Sigmoid colon (tissue), 7 donors: Measurements from ENCODE around the gene ERAS. TPM values are rescaled to one million over a fixed set of nuclear protein-coding genes. Genes with fewer than 3 reads are reported as not detected.

ENCODE experiments used
- DNase-seq: peaks from one replicate; pipeline ENCODE4 v3.0.0-alpha.2; 2019
- H3K27ac ChIP-seq, 4 donors: fragments of 200-600 bp; sonication (generic); one replicate each; pipeline ENCODE4 v1.5.1; 2016 to 2019; ENCODE audit warnings: mild to moderate bottlenecking in 1 of 4
- H3K27me3 ChIP-seq, 3 donors: fragments of 200-600 bp; sonication (generic); one replicate each; pipeline ENCODE4 v1.5.1; 2019; ENCODE audit warnings: mild to moderate bottlenecking in 1 of 3
- H3K36me3 ChIP-seq, 4 donors: fragments of 200-600 bp; sonication (generic); one replicate each; pipeline ENCODE4 v1.5.1; 2016 to 2019
- H3K4me1 ChIP-seq, 4 donors: fragments of 200-600 bp; sonication (generic); one replicate each; pipeline ENCODE4 v1.5.1; 2017 to 2019
- H3K4me3 ChIP-seq, 4 donors: fragments of 200-600 bp; sonication (generic); one replicate each; pipeline ENCODE4 v1.5.1; 2017 to 2019; ENCODE audit warnings: mild to moderate bottlenecking in 2 of 4, moderate library complexity in 1 of 4
- H3K9me3 ChIP-seq, 4 donors: fragments of 200-600 bp in 3 of 4; sonication (generic) in 3 of 4; one replicate each; pipeline versions ENCODE4 v1.5.1 to v1.6.1; 2013 to 2019
- EP300 ChIP-seq, 4 donors: sonication (generic); formaldehyde crosslinking; IDR thresholded peaks; one replicate each; pipeline ENCODE4 v1.6.1; 2017; ENCODE audit warnings: antibody characterized with exemption in 4 of 4
- POLR2A ChIP-seq, 2 donors: fragments of 450-650 bp; IDR thresholded peaks; one replicate each; pipeline ENCODE4 v1.6.1; 2016; ENCODE audit warnings: antibody characterized with exemption in 2 of 2, mild to moderate bottlenecking in 2 of 2, moderate library complexity in 2 of 2
- POLR2AphosphoS5 ChIP-seq, 4 donors: sonication (generic); formaldehyde crosslinking; IDR thresholded peaks; one replicate each; pipeline ENCODE4 v1.6.1; 2017; ENCODE audit warnings: antibody characterized with exemption in 4 of 4
- WGBS, 2 donors: extraction: QIAGEN DNeasy Blood & Tissue Kit; methylation state at CpG; one replicate each; pipeline ENCODE4 v1.1.7; 2013; 5-methylcytosine and 5-hydroxymethylcytosine counted together
- intact Hi-C: fragments of 100-400 bp; cut with DNase I; formaldehyde crosslinking; loops from one replicate; pipeline ENCODE4 v1.15.1; 2023
- polyA plus RNA-seq, 3 donors: library from polyadenylated mRNA; stranded (reverse); fragments of 200-250 nt; gene quantifications; one replicate each; pipeline ENCODE4 v1.2.3, GENCODE V29; 2013
- total RNA-seq, 4 donors: library from RNA; depleted of rRNA; stranded (reverse); fragments of >200 nt; gene quantifications; one replicate each; pipeline ENCODE4 v1.1.0, GENCODE V29; 2016
- TF ChIP-seq, protein P1 (sequence below), 4 experiments: fragments of 450-650 bp in 3 of 4; fragments of 200-600 bp in 1 of 4; IDR thresholded peaks; one replicate each; pipeline ENCODE4 v1.5.1; 2016 to 2019; ENCODE audit warnings: antibody characterized with exemption in 4 of 4, mild to moderate bottlenecking in 3 of 4, moderate library complexity in 2 of 4
- donor health status: healthy with polysubstance abuse.
- donor health status: Bipolar disorder and iron deficiency.
- donor health status: healthy.

The ERAS gene
- total and polyA plus RNA-seq, 7 donors, result 0.12 TPM; not detected in 6

DNA sequence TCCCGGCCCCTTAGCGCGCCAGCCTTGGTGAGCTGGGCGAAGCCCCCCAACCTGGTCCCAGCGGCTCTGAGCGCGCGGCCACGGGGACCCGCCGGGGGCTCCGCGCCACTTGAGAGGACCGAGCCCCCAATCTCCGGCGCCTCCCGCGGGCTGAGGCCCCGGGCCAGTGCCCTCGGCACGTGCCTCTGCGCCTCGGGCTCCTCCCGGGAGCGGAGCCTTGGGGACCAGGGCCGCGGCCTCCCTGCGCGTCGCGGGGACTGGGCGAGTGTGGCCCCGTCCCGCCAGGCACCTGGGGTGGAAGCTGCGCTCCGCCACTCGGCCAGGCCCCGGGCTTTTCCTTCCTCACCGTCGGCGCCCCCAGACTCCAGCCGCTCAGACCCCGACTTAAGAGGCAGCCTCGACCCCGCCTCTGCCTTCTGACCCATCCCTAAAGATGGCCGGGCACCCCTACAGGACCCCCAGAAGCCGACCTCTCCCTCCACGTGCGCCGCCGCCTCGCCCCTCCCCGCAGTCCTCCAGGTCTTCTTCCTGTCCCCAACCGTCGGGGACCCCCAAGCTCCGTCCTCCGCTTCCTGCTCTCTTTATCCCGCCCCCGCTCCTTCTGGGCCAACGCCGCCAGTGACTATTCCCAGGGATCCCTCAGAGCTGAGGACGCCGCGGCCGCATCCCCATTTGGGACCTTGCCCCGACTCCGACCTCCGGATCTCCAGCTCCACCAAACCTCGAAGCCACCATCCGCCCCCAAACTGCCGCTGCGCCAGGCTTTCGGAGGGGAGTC, 752 bp downstream of the ERAS start:
- WGBS, 2 donors, result 28 to 84% methylated on average over 73 of the region's 73 CpGs
- intact Hi-C loops, result no loop called here
- peaks cover 10 to 16% (median 10%) of the 10 kb centered on the region in 3 donors for H3K27me3 ChIP-seq
- no peak for DNase-seq
- TF ChIP-seq, protein P1, sequence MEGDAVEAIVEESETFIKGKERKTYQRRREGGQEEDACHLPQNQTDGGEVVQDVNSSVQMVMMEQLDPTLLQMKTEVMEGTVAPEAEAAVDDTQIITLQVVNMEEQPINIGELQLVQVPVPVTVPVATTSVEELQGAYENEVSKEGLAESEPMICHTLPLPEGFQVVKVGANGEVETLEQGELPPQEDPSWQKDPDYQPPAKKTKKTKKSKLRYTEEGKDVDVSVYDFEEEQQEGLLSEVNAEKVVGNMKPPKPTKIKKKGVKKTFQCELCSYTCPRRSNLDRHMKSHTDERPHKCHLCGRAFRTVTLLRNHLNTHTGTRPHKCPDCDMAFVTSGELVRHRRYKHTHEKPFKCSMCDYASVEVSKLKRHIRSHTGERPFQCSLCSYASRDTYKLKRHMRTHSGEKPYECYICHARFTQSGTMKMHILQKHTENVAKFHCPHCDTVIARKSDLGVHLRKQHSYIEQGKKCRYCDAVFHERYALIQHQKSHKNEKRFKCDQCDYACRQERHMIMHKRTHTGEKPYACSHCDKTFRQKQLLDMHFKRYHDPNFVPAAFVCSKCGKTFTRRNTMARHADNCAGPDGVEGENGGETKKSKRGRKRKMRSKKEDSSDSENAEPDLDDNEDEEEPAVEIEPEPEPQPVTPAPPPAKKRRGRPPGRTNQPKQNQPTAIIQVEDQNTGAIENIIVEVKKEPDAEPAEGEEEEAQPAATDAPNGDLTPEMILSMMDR (IDR thresholded peaks at IDR 0.05), result no peak
- no peak for TF ChIP-seq POLR2A (IDR thresholded peaks at IDR 0.05)
- no peak for TF ChIP-seq POLR2AphosphoS5 (IDR thresholded peaks at IDR 0.05)
- no peak for TF ChIP-seq EP300 (IDR thresholded peaks at IDR 0.05)
- H3K4me1 ChIP-seq, result peaks cover 0 to 5% (median 0%) of the 10 kb centered on the region in 4 donors
- H3K4me3 ChIP-seq, result no peak overlapping the region
- H3K9me3 ChIP-seq, result no peaks in the 10 kb centered on the region
- peaks cover 0 to 27% (median 8%) of the 10 kb centered on the region in 4 donors for H3K36me3 ChIP-seq
- no peak overlapping the region for H3K27ac ChIP-seq

DNA sequence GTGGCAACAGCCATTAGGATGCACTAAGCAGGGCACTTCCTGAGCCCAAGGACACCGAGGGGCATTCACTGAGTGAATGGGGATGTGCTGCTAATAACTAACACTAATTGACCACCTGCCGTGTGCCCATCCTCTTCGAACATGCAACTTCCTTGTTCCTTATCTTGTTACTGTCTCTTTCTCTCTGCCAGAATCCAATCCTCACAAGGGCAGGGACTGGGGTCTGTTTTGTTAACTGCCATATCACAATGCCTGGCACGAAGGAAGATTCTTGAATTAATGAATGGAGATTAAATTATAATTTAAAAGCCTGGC, 1.3 kb downstream of the ERAS start:
- H3K9me3 ChIP-seq, result no peaks in the 10 kb centered on the region
- H3K4me3 ChIP-seq, result no peak overlapping the region
- H3K4me1 ChIP-seq, result peaks cover 0 to 5% (median 0%) of the 10 kb centered on the region in 4 donors
- intact Hi-C loops, result no loop called here
- WGBS, 2 donors, result 50 to 81% methylated on average over 4 of the region's 4 CpGs
- no peak for DNase-seq
- H3K36me3 ChIP-seq, result peaks cover 0 to 22% (median 6%) of the 10 kb centered on the region in 4 donors
- peaks cover 10 to 20% (median 10%) of the 10 kb centered on the region in 3 donors for H3K27me3 ChIP-seq
- no peak for TF ChIP-seq POLR2A (IDR thresholded peaks at IDR 0.05)
- TF ChIP-seq, protein P1 (IDR thresholded peaks at IDR 0.05), result no peak
- H3K27ac ChIP-seq, result no peak overlapping the region

DNA sequence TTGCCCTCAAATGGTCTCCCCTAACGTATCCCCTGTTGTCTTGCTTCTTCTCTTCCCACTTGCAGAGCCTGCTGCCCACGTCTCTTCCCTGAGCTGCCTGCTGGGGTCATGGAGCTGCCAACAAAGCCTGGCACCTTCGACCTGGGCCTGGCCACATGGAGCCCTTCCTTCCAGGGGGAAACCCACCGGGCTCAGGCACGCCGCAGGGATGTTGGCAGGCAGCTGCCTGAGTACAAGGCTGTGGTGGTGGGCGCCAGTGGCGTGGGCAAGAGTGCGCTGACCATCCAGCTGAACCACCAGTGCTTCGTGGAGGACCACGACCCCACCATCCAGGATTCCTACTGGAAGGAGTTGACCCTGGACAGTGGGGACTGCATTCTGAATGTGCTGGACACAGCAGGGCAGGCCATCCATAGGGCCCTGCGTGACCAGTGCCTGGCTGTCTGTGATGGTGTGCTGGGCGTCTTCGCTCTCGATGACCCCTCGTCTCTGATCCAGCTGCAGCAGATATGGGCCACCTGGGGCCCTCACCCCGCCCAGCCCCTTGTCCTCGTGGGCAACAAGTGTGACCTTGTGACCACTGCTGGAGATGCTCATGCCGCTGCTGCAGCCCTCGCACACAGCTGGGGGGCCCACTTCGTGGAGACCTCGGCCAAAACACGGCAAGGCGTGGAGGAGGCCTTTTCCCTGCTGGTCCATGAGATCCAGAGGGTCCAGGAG, 2.9 kb downstream of the ERAS start:
- intact Hi-C loops, result no loop called here
- TF ChIP-seq EP300 (IDR thresholded peaks at IDR 0.05) (no peak), POLR2AphosphoS5 (IDR thresholded peaks at IDR 0.05) (no peak), POLR2A (IDR thresholded peaks at IDR 0.05) (no peak)
- TF ChIP-seq, protein P1 (IDR thresholded peaks at IDR 0.05), result no peak
- WGBS, 2 donors, result 89 to 92% methylated on average over 24 of the region's 24 CpGs
- Histone ChIP-seq H3K27ac (no peak overlapping the region), H3K36me3 (peaks cover 0 to 10% (median 4%) of the 10 kb centered on the region in 4 donors), H3K27me3 (peaks cover 10 to 34% (median 10%) of the 10 kb centered on the region in 3 donors), H3K4me3 (no peak overlapping the region), H3K9me3 (no peaks in the 10 kb centered on the region), H3K4me1 (peaks cover 0 to 5% (median 0%) of the 10 kb centered on the region in 4 donors)
- DNase-seq, result no peak

DNA sequence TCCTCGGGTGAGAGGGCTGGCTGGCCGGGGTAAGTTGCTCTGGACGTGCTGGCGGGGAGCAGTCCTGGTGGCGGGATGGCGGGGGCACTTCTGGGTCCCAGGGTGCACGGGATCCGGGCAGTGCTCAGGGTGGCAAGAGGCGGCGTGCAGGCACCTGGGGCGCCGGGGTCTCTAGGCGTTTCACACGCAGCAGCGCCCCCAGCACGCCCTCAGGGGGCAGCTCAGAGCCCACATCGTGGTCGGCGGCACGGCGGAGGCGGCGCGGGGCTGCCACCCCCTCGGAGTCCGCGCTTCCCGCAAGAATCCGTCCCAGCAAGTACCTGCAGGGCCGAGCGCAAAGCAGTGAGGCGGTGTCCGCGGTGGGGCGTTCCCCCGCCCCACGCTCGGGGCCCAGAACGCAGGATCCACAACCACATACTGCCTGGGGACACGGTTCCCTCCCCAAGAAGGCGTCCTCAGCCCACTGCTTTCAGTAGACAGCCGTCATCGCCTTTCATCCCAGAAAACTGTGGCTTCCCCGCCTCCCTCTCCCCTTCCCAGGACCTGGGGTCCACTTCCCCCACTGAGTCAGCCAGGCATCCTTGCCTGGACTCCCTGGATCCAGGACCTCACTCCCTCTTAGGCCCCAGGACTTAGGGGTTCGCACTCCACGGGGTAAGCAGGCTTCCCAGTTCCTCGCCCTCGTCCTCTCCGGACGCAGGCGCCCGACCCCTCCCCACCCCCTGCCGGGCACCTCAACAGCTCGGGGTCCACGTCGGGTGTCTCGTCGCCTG, 5.0 kb downstream of the ERAS start:
- peaks cover 0 to 12% (median 6%) of the 10 kb centered on the region in 4 donors for H3K4me1 ChIP-seq
- H3K36me3 ChIP-seq, result no peaks in the 10 kb centered on the region
- peaks cover 10 to 48% (median 16%) of the 10 kb centered on the region in 3 donors for H3K27me3 ChIP-seq
- TF ChIP-seq EP300 (IDR thresholded peaks at IDR 0.05), result no peak
- no peak for DNase-seq
- no peak overlapping the region for H3K4me3 ChIP-seq
- no peak overlapping the region for H3K27ac ChIP-seq
- 10% methylated on average over 58 of the region's 58 CpGs for WGBS, 2 donors
- no peaks in the 10 kb centered on the region for H3K9me3 ChIP-seq
- intact Hi-C loops, result no loop called here

GRCh38 chrX:48831909-48832291, 5.6 kb downstream of the ERAS start:
- H3K27me3 ChIP-seq, result peaks cover 10 to 48% (median 16%) of the 10 kb centered on the region in 3 donors
- DNase-seq, result no peak
- intact Hi-C loops, result no loop called here
- no peaks in the 10 kb centered on the region for H3K36me3 ChIP-seq
- no peak overlapping the region for H3K27ac ChIP-seq
- H3K4me1 ChIP-seq, result peaks cover 0 to 12% (median 6%) of the 10 kb centered on the region in 4 donors
- no peaks in the 10 kb centered on the region for H3K9me3 ChIP-seq
- no peak overlapping the region for H3K4me3 ChIP-seq
- 4 to 5% methylated on average over 57 of the region's 57 CpGs for WGBS, 2 donors
- TF ChIP-seq POLR2A (IDR thresholded peaks at IDR 0.05) (no peak), EP300 (IDR thresholded peaks at IDR 0.05) (no peak)
